ENCODE measurements around the gene ATF7. TPM values are rescaled to one million over a fixed set of nuclear protein-coding genes. Genes with fewer than 3 reads are reported as not detected.
"Not testable (repeated sequence)": the region's sequence is repeated elsewhere in the genome, so short reads cannot be mapped to it uniquely, and the experiment has no call there.

The ATF7 gene
- total RNA-seq, 1 donor from 2014 or later: 42.2 TPM

GRCh38 chr12:53653595-53653994 is 27.4 kb upstream of the ATF7 start:
- Mint-ChIP-seq H3K27ac (no peak overlapping the region), H3K9me3 (no peaks in the 10 kb centered on the region), H3K4me1 (ENCODE audit: unreplicated experiment) (peaks cover 11% of the 10 kb centered on the region), H3K27me3 (no peaks in the 10 kb centered on the region), H3K36me3 (no peaks in the 10 kb centered on the region), H3K4me3 (no peak overlapping the region)
- no peak for DNase-seq (ENCODE audit: extremely low spot score, unreplicated experiment)
- TF ChIP-seq CTCF (conservative IDR thresholded peaks at IDR 0.05): no peak

GRCh38 chr12:53652366-53652765 is 26.2 kb upstream of the ATF7 start:
- Mint-ChIP-seq H3K4me3 (no peak overlapping the region), H3K4me1 (ENCODE audit: unreplicated experiment) (peaks cover 7% of the 10 kb centered on the region), H3K27me3 (no peaks in the 10 kb centered on the region), H3K9me3 (no peaks in the 10 kb centered on the region), H3K27ac (no peak overlapping the region), H3K36me3 (no peaks in the 10 kb centered on the region)
- no peak for TF ChIP-seq CTCF (conservative IDR thresholded peaks at IDR 0.05)
- DNase-seq (ENCODE audit: extremely low spot score, unreplicated experiment): no peak

- Mint-ChIP-seq H3K9me3 (no peaks in the 10 kb centered on the region), H3K36me3 (no peaks in the 10 kb centered on the region), H3K4me1 (ENCODE audit: unreplicated experiment) (peaks cover 1% of the 10 kb centered on the region), H3K27ac (no peak overlapping the region), H3K4me3 (no peak overlapping the region), H3K27me3 (no peaks in the 10 kb centered on the region)
- DNase-seq (ENCODE audit: extremely low spot score, unreplicated experiment): no peak
- TF ChIP-seq CTCF (conservative IDR thresholded peaks at IDR 0.05): no peak
Measured at GRCh38 chr12:53651737-53652136, 25.6 kb upstream of the ATF7 start.

GRCh38 chr12:53646300-53646699 is 20.1 kb upstream of the ATF7 start:
- H3K4me3 Mint-ChIP-seq; H3K27ac Mint-ChIP-seq; H3K4me1 Mint-ChIP-seq (ENCODE audit: unreplicated experiment); H3K9me3 Mint-ChIP-seq; H3K27me3 Mint-ChIP-seq; DNase-seq (ENCODE audit: extremely low spot score, unreplicated experiment); H3K36me3 Mint-ChIP-seq: not testable (repeated sequence)

- Mint-ChIP-seq H3K27me3 (no peaks in the 10 kb centered on the region), H3K4me3 (no peak overlapping the region), H3K36me3 (no peaks in the 10 kb centered on the region), H3K27ac (no peak overlapping the region), H3K4me1 (ENCODE audit: unreplicated experiment) (no peaks in the 10 kb centered on the region), H3K9me3 (no peaks in the 10 kb centered on the region)
- no peak for DNase-seq (ENCODE audit: extremely low spot score, unreplicated experiment)
- TF ChIP-seq CTCF (conservative IDR thresholded peaks at IDR 0.05): no peak
Measured at GRCh38 chr12:53645165-53645564, 19.0 kb upstream of the ATF7 start.

GRCh38 chr12:53644133-53644532 is 18.0 kb upstream of the ATF7 start:
- H3K4me3 Mint-ChIP-seq: no peak overlapping the region
- DNase-seq (ENCODE audit: extremely low spot score, unreplicated experiment): no peak
- H3K27ac Mint-ChIP-seq: no peak overlapping the region
- H3K9me3 Mint-ChIP-seq: no peaks in the 10 kb centered on the region
- TF ChIP-seq CTCF (conservative IDR thresholded peaks at IDR 0.05): no peak
- no peaks in the 10 kb centered on the region for H3K36me3 Mint-ChIP-seq
- no peaks in the 10 kb centered on the region for H3K4me1 Mint-ChIP-seq (ENCODE audit: unreplicated experiment)
- no peaks in the 10 kb centered on the region for H3K27me3 Mint-ChIP-seq
